ENCODE results near the gene IGSF21.

DNA sequence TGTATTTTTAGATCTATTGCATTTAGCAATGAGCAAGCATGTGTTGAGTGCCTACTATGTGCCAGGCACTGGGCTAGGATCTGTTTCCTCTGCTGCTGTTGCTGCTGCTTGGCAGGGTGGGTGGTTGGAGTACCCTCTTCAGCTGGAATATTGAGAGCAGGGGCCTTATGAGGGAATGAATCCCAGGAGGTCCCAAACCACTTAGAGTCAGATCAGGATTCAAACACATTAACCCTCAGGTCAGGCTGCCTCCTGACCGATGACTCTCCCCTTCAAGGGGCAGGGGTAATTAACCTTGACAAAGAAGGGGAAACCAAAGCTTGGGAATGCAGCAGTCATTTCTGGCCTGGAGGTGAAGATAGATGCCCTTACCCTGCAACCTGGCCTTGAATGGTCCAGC lies 138.0 kb downstream of the IGSF21 start:
- no peak for TF ChIP-seq POLR2A (IDR thresholded peaks at IDR 0.05)
- no peak for TF ChIP-seq CTCF (IDR thresholded peaks at IDR 0.05)
